Activated CD8-positive, alpha-beta T cell treated with anti-CD3 and anti-CD28 coated beads, Interleukin-2, amount 10 ng/mL, durations not matched to agents 7 days and 5 days (primary cell): Measurements from ENCODE around the gene CNGA3. TPM values are rescaled to one million over a fixed set of nuclear protein-coding genes. Genes with fewer than 3 reads are reported as not detected.
"Not testable (repeated sequence)": the region's sequence is repeated elsewhere in the genome, so short reads cannot be mapped to it uniquely, and the experiment has no call there.

ENCODE experiments used
- ATAC-seq: fragments of 150-1000 bp; cut with Tn5 transposase; one replicate; pipeline ENCODE4 v1.10.0; 2021; ENCODE audit warnings: moderate library complexity
- CTCF ChIA-PET: fragments of 350-600 bp; sonication (Branson Sonifier 250); formaldehyde crosslinking; loops from one replicate; lab custom pipeline; 2021; ENCODE audit warnings: antibody characterized with exemption; lab: Charles Lee
- POLR2A ChIA-PET: fragments of 350-600 bp; sonication (Branson Sonifier 250); formaldehyde crosslinking; loops from one replicate; lab custom pipeline; 2021; ENCODE audit warnings: antibody characterized with exemption; lab: Charles Lee
- DNase-seq: peaks from one replicate; pipeline ENCODE4 v3.0.0-alpha.2; 2020
- H3K27ac Mint-ChIP-seq: one replicate; pipeline ENCODE4 v1.8.0; 2021; ENCODE audit warnings: mild to moderate bottlenecking, mixed read lengths
- H3K27me3 Mint-ChIP-seq: one replicate; pipeline ENCODE4 v1.8.0; 2021; ENCODE audit warnings: low read depth, mixed read lengths
- H3K36me3 Mint-ChIP-seq: one replicate; pipeline ENCODE4 v1.8.0; 2021; ENCODE audit warnings: low read depth, mixed read lengths
- H3K4me1 Mint-ChIP-seq: one replicate; pipeline ENCODE4 v1.8.0; 2021; ENCODE audit warnings: low read depth, mixed read lengths
- H3K4me3 Mint-ChIP-seq: one replicate; pipeline ENCODE4 v1.8.0; 2021; ENCODE audit warnings: mild to moderate bottlenecking, mixed read lengths
- H3K9me3 Mint-ChIP-seq: one replicate; pipeline ENCODE4 v1.8.0; 2022; ENCODE audit warnings: mixed read lengths; ENCODE audit not compliant: insufficient read depth
- total RNA-seq, 2 experiments: library from RNA; stranded (reverse); gene quantifications; one replicate each; pipeline ENCODE4 v1.2.3, GENCODE V29; 2021

The CNGA3 gene
- total RNA-seq, 2 experiments from 2014 or later = not detected

DNA sequence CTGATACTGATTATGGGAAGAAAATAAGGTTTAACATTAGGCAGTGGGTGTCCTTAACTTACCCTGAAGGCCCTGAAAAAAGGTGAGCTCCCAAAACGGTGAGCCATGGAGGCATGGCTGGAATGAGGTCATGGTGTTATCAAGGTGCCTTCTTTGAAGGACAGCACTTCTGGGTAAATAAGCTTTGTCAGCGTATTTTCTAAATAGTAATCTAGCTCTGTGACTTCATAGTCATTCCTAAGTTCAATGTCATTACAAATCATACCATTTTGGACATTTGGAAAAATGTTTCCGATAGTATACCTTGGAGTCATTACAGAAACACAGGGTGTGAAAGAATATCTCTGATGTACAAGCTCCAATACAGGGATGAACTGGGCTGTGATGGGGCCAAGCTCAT, 35.2 kb upstream of the CNGA3 start:
- ChIA-PET CTCF (no interaction called here), POLR2A (no interaction called here)
- Mint-ChIP-seq H3K27me3 (peaks cover 15% of the 10 kb centered on the region), H3K4me1 (no peaks in the 10 kb centered on the region), H3K27ac (no peak overlapping the region), H3K4me3 (no peak overlapping the region), H3K36me3 (no peaks in the 10 kb centered on the region), H3K9me3 (no peaks in the 10 kb centered on the region)
- DNase-seq (no peak), ATAC-seq (no peak)

DNA sequence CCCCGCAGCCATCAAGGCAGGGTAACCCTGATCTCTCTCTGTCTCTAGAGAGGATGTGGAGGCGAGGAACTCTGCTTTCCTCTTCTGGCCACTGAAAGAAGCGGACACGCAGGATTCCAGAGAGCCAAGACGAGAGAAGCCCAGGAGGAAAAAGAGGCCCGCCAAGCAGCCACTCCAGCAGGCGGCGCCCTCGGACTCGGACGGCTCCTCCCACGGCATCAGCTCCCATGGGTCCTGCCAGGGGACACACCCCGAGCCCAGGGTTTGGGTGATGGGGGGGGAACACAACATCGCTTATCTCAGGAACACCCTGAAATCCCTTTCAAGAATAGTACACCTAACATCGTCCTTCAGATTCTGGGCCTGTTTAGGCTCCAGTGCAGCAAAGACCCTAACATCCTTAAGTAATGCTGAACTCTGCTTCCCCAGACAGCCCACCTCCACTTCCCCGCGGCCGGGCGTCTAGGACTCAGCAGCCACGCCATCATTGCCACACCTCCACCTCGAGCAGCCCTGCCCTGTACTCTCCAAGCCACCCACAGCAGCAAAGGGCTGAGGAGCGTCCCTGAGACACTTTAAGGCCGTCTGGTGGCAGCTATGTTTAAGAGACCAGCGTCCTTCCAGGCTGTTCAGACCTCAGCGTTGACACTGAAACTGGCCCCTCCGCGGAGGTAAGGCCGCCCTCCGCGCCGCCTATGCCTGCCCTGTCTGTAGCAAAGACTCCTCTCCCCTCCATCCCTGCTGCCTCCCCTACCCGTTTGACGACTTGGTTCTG, 34.3 kb upstream of the CNGA3 start:
- ChIA-PET CTCF (no interaction called here), POLR2A (no interaction called here)
- H3K9me3 Mint-ChIP-seq = no peaks in the 10 kb centered on the region
- H3K27ac Mint-ChIP-seq = no peak overlapping the region
- no peaks in the 10 kb centered on the region for H3K36me3 Mint-ChIP-seq
- DNase-seq (no peak), ATAC-seq (no peak)
- no peaks in the 10 kb centered on the region for H3K4me1 Mint-ChIP-seq
- peaks cover 15% of the 10 kb centered on the region for H3K27me3 Mint-ChIP-seq
- H3K4me3 Mint-ChIP-seq = no peak overlapping the region

DNA sequence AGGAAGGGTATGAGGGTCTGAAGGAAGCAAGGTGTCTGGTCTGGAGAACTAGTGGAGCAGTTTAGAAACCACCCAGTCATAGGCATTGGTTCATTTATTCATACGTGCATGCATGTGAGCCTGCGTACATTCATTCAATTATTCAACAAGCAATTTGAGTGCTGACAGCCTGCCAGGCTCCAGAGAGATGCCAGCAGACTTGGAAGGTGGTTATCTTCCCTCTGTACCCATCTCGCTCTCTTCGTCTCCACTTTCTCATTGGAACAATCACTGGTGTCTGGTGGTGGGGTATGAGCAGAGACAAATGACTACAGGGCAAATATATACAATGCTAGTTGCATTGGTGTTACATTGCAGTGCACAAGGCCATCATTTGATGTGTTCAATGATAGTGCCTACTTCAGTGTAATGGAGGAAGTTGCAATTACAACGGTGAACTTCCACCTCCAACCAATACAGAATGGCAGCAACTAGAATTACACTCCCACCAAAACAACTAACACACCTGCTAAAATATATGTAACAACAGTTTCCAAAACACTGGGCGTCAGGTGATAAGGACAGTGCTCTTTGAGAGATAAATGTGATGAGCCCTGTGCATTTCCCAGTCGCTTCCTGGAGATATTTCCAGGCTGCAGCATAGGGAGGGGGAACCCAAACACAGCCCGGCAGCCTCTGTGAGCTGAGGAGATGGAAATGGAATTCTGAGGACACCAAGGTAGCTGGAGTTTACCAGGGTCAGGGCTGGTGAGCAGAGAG, 32.6 kb upstream of the CNGA3 start:
- POLR2A ChIA-PET = no interaction called here
- H3K4me1 Mint-ChIP-seq = no peaks in the 10 kb centered on the region
- H3K27ac Mint-ChIP-seq = no peak overlapping the region
- ATAC-seq (no peak), DNase-seq (no peak)
- peaks cover 12% of the 10 kb centered on the region for H3K27me3 Mint-ChIP-seq
- no peaks in the 10 kb centered on the region for H3K36me3 Mint-ChIP-seq
- no peaks in the 10 kb centered on the region for H3K9me3 Mint-ChIP-seq
- no peak overlapping the region for H3K4me3 Mint-ChIP-seq
- CTCF ChIA-PET = interaction anchor here (0.6 kb wide), 1 partner anchor 296 kb away, joined by 3 read pairs; no protein-coding TSS in a partner anchor

DNA sequence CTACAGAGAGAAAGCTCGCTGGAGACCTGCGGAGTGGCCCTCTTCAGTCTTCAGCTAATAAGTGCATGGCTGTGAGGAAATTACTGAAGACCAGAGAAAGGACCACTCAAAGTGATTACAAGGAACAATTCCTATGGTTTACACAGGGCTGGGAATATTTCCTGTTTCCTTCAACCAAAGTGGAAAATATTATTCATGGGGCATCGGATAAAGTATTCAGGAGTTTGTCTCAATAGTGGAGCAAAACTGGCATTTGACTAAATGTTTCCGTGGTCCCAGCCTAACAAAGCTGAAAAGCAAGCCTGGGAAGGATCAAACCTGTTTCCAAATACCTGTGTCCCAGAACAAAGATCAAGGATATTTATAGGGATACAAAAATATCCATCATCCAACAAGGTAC, 32.0 kb upstream of the CNGA3 start:
- no peaks in the 10 kb centered on the region for H3K4me1 Mint-ChIP-seq
- peaks cover 4% of the 10 kb centered on the region for H3K9me3 Mint-ChIP-seq
- no peak overlapping the region for H3K4me3 Mint-ChIP-seq
- H3K36me3 Mint-ChIP-seq = no peaks in the 10 kb centered on the region
- no peak for DNase-seq
- no peak overlapping the region for H3K27ac Mint-ChIP-seq
- ChIA-PET CTCF (interaction anchor here (0.6 kb wide), 1 partner anchor 295 kb away, joined by 3 read pairs; no protein-coding TSS in a partner anchor), POLR2A (no interaction called here)
- H3K27me3 Mint-ChIP-seq = peaks cover 12% of the 10 kb centered on the region
- no peak for ATAC-seq

DNA sequence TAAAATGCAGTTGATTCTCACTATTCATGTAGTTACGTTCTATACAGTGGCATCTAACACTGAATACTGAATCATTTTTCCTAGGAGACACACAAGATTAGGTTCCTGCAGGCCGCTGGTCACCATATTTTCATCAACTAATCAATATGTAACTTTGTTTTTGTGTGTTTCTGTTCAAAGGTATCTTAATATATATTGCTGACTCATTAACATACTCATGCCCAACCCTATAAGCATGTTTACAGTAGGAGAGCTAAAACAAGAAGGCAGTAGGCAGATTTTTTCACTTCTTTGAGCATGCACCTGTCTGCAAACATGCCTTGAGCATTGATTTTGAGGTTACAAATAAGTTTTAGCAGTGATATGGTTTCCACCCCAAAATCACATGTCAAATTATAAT, 30.3 kb upstream of the CNGA3 start:
- CTCF ChIA-PET = no interaction called here
- POLR2A ChIA-PET = no interaction called here
- peaks cover 3% of the 10 kb centered on the region for H3K36me3 Mint-ChIP-seq

DNA sequence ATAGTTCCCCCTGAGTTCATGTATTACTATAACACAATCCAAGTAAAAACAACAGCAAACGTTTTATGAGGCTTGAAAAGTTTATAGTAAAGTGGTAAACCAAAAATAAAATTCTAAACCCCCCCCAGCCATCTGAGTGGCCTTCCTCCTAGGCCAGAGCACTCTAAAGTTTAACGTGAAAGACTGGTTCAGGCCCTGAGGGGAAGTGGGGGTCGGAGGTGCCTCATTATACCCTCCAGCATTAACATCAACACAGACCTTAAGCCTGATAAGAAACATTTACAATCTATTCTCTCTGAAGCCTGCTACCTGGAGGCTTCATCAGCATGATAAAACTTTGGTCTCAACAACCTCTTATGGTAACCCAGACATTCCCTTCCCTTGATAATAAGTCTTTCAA, 29.0 kb upstream of the CNGA3 start:
- CTCF ChIA-PET = no interaction called here
- H3K9me3 Mint-ChIP-seq = peaks cover 16% of the 10 kb centered on the region
- DNase-seq = no peak
- peaks cover 12% of the 10 kb centered on the region for H3K27me3 Mint-ChIP-seq
- no peak overlapping the region for H3K4me3 Mint-ChIP-seq
- H3K27ac Mint-ChIP-seq = no peak overlapping the region
- ATAC-seq = no peak
- H3K4me1 Mint-ChIP-seq = no peaks in the 10 kb centered on the region
- POLR2A ChIA-PET = no interaction called here
- peaks cover 3% of the 10 kb centered on the region for H3K36me3 Mint-ChIP-seq

More for the DNA sequence above, 30.3 kb upstream of the CNGA3 start:
- no peaks in the 10 kb centered on the region for H3K4me1 Mint-ChIP-seq
- ATAC-seq (no peak), DNase-seq (no peak)
- H3K27me3 Mint-ChIP-seq = peaks cover 9% of the 10 kb centered on the region
- no peak overlapping the region for H3K27ac Mint-ChIP-seq
- H3K9me3 Mint-ChIP-seq = peaks cover 16% of the 10 kb centered on the region
- no peak overlapping the region for H3K4me3 Mint-ChIP-seq

DNA sequence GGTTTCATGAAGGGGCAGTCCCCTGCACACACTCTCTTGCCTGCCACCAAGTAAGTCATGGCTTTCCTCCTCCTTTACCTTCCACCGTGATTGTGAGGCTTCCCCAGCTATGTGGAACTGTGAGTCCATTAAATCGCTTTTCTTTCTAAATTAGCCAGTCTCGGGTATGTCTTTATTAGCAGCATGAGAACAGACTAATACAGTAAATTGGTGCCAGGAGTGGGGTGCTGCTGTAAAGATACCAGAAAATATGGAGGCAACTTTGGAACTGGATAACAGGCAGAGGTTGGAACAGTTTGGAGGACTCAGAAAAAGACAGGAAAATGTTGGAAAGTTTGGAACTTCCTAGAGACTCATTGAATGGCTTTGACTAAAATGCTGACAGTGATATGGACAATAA, 26.1 kb upstream of the CNGA3 start:
- peaks cover 15% of the 10 kb centered on the region for H3K27me3 Mint-ChIP-seq
- CTCF ChIA-PET, H3K4me3 Mint-ChIP-seq, H3K4me1 Mint-ChIP-seq, ATAC-seq, H3K36me3 Mint-ChIP-seq, DNase-seq, POLR2A ChIA-PET, H3K27ac Mint-ChIP-seq: not testable (repeated sequence)
- H3K9me3 Mint-ChIP-seq = peaks cover 24% of the 10 kb centered on the region

DNA sequence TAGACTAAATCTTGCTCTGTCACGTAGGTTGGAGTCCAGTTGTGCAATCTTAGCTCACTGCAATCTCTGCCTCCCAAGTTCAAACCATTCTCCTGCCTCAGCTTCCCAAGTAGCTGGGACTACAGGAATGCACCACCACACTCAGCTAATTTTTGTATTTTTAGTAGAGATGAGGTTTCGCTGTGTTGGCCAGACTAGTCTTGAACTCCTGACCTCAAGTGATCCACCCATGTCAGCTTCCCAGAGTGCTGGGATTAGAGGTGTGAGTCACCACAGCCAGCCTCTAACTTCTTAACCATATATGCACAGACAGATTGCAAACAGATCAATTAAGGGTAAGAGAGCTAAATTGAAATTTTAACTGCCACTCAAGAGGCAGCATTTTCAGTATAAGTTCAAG, 22.1 kb upstream of the CNGA3 start:
- H3K4me1 Mint-ChIP-seq = no peaks in the 10 kb centered on the region
- H3K9me3 Mint-ChIP-seq = peaks cover 20% of the 10 kb centered on the region
- CTCF ChIA-PET = no interaction called here
- H3K36me3 Mint-ChIP-seq = peaks cover 3% of the 10 kb centered on the region
- ATAC-seq = no peak
- no peak for DNase-seq
- H3K27ac Mint-ChIP-seq = no peak overlapping the region
- no peak overlapping the region for H3K4me3 Mint-ChIP-seq
- POLR2A ChIA-PET = no interaction called here
- H3K27me3 Mint-ChIP-seq = peaks cover 24% of the 10 kb centered on the region

DNA sequence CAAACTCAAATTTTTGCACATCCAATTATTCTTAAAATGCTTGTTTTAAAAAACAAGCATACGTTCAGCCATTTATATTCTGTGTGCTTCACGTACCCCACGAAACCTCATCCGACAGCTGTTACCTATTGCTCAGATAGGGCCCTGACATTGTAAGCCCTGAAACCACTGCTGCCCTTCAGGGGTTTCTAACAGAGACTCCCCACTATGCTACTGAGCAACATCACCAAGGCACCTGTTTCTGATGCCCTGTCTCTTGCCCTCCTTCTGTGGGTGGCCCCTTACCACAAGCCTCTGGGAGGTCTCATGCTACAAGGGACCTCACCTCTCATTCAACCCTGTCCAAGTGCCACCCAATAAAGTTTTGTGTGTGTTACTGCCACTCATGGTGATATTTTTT, 18.5 kb upstream of the CNGA3 start:
- no peaks in the 10 kb centered on the region for H3K36me3 Mint-ChIP-seq
- H3K9me3 Mint-ChIP-seq = peaks cover 8% of the 10 kb centered on the region
- peaks cover 17% of the 10 kb centered on the region for H3K27me3 Mint-ChIP-seq
- ChIA-PET POLR2A (no interaction called here), CTCF (no interaction called here)
- no peak overlapping the region for H3K27ac Mint-ChIP-seq
- DNase-seq (no peak), ATAC-seq (no peak)
- no peak overlapping the region for H3K4me3 Mint-ChIP-seq
- H3K4me1 Mint-ChIP-seq = no peaks in the 10 kb centered on the region

DNA sequence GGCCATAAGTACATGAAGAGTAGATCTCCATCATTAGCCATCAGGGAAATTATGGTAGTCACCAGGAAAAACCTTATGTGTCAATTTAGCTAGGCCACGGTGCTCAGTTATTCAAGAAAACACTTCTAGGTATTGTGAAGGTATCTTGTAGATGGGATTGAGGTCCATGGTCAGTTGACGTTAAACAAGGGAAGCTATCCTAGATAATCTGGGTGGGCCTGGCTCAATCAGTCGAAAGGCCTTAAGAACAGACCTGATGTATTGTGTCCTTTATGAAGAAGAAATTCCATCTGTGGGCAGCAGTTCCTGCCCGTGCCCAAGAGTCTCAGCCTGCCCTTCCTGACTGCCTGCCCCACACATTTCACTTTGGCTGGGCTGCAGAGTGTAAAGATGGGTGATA, 16.7 kb upstream of the CNGA3 start:
- ChIA-PET POLR2A (no interaction called here), CTCF (no interaction called here)
- Mint-ChIP-seq H3K4me1 (no peaks in the 10 kb centered on the region), H3K27ac (no peak overlapping the region), H3K9me3 (no peaks in the 10 kb centered on the region), H3K27me3 (peaks cover 12% of the 10 kb centered on the region), H3K4me3 (no peak overlapping the region), H3K36me3 (no peaks in the 10 kb centered on the region)
- DNase-seq = no peak
- ATAC-seq = no peak

DNA sequence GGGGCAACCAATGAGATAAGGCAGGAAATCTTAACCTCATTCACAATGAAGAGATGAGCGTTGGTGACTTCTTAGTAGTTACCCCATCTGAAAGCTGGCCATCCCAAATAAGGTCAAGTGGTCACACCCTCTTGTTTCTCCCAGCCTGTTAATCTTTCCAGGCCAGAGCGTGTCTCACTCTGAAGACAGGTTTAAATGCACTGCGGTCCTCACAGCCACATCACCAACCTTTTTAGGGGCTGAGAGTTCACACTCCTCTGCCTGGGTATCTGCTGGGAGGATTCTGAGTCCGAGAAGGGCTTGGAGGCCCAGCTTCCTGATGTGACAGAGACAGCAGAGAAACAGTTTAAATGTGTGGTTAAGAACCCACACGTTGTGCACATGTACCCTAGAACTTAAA, 13.3 kb upstream of the CNGA3 start:
- CTCF ChIA-PET = no interaction called here
- H3K36me3 Mint-ChIP-seq = no peaks in the 10 kb centered on the region
- POLR2A ChIA-PET = no interaction called here
- no peak overlapping the region for H3K4me3 Mint-ChIP-seq
- H3K9me3 Mint-ChIP-seq = no peaks in the 10 kb centered on the region
- peaks cover 17% of the 10 kb centered on the region for H3K27me3 Mint-ChIP-seq
- no peak for ATAC-seq
- no peak overlapping the region for H3K27ac Mint-ChIP-seq
- DNase-seq = no peak
- H3K4me1 Mint-ChIP-seq = no peaks in the 10 kb centered on the region

DNA sequence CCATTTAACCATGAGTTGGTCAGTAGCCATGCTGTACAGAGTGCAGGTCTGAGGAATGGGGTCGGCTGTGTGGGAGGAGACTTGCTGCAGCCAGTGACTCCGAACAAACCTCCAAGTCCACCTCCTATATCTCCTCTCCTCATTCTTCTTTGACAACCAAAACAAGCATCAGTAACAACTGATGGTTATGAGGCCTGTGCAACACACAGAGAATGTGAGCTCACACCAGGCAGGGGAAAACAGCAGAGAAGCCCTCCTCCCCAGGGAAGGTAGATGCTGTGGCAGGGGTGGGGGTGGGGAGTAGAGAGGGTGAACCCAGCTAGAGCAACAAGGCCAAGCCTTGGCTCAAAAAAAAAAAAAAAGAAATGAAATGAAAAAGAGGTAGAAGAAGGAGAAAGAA, 12.3 kb upstream of the CNGA3 start:
- peaks cover 15% of the 10 kb centered on the region for H3K27me3 Mint-ChIP-seq
- no peak for ATAC-seq
- DNase-seq = no peak
- H3K9me3 Mint-ChIP-seq = no peaks in the 10 kb centered on the region
- H3K4me1 Mint-ChIP-seq = no peaks in the 10 kb centered on the region
- no peak overlapping the region for H3K27ac Mint-ChIP-seq
- no peaks in the 10 kb centered on the region for H3K36me3 Mint-ChIP-seq
- POLR2A ChIA-PET = no interaction called here
- no peak overlapping the region for H3K4me3 Mint-ChIP-seq
- CTCF ChIA-PET = no interaction called here
